ENCODE measurements around the gene BABAM2. TPM values are rescaled to one million over a fixed set of nuclear protein-coding genes. Genes with fewer than 3 reads are reported as not detected.

Gene BABAM2
- total RNA-seq, 1 experiment from 2014 or later = 57.6 TPM

DNA sequence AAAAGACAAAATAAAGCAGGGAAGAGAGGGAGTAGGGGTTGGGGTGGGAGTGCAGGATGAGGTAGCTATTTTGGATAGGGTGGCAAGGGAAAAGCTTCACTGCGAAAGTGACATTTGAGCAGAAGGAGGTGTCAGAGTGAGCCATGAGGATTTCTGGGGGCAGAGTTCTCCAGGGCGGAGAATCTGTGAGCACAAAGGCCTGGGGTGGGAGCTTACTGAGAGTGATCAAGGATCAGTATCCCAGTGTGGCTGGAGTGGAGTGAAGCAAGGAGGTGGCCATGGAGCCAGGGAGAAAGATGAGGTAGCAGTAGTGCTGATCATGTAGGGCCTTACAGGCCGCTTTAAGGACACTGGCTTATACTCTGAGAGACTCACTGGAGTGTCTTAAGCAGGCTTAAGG is 291.3 kb downstream of the BABAM2 start:
- DNase-seq (ENCODE audit: unreplicated experiment) = no peak
- Mint-ChIP-seq H3K27me3 (ENCODE audit: insufficient read depth, unreplicated experiment) (no peaks in the 10 kb centered on the region), H3K4me1 (ENCODE audit: insufficient read depth, unreplicated experiment) (peaks cover 16% of the 10 kb centered on the region), H3K27ac (ENCODE audit: low read depth, unreplicated experiment) (no peak overlapping the region), H3K4me3 (ENCODE audit: unreplicated experiment) (no peak overlapping the region), H3K36me3 (ENCODE audit: insufficient read depth, unreplicated experiment) (peaks cover 16% of the 10 kb centered on the region), H3K9me3 (ENCODE audit: unreplicated experiment) (peaks cover 7% of the 10 kb centered on the region)
- TF ChIP-seq, protein P1, sequence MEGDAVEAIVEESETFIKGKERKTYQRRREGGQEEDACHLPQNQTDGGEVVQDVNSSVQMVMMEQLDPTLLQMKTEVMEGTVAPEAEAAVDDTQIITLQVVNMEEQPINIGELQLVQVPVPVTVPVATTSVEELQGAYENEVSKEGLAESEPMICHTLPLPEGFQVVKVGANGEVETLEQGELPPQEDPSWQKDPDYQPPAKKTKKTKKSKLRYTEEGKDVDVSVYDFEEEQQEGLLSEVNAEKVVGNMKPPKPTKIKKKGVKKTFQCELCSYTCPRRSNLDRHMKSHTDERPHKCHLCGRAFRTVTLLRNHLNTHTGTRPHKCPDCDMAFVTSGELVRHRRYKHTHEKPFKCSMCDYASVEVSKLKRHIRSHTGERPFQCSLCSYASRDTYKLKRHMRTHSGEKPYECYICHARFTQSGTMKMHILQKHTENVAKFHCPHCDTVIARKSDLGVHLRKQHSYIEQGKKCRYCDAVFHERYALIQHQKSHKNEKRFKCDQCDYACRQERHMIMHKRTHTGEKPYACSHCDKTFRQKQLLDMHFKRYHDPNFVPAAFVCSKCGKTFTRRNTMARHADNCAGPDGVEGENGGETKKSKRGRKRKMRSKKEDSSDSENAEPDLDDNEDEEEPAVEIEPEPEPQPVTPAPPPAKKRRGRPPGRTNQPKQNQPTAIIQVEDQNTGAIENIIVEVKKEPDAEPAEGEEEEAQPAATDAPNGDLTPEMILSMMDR (IDR thresholded peaks at IDR 0.05; ENCODE audit: unreplicated experiment) = no peak
- intact Hi-C loops (cut with micrococcal nuclease) = no loop called here
- CTCF ChIA-PET = interaction anchor here (1.2 kb wide), 1 partner anchor 9 kb away, joined by 4 read pairs; no protein-coding TSS in a partner anchor
- POLR2A ChIA-PET = interaction anchor here (0.6 to 1.1 kb wide), 6 partner anchors 14 to 1410 kb away, joined by 3 to 4 read pairs (median 3); no protein-coding TSS in a partner anchor
- no TSS peak for BruUV-seq (replicated peaks)

DNA sequence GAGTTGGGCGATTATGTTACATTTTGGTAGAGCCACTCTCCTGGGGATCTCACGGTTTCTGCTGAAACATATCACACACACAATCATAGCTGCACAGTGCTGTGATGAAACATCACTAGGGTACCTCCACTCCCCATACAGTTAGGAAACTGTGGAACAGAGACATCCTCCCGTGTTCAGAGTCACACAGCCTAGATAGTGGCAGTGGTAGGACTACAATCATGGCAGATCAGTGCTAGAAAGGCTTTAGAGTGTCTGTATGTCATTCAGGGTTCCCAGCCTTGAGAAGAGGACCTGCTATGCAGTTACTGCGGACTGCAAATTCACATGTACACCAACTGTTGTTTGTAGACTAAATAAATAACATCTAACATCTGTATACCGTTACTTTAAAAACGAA is 291.8 kb downstream of the BABAM2 start:
- TF ChIP-seq, protein P1 (IDR thresholded peaks at IDR 0.05; ENCODE audit: unreplicated experiment) = no peak
- H3K27ac Mint-ChIP-seq (ENCODE audit: low read depth, unreplicated experiment) = no peak overlapping the region
- no peak overlapping the region for H3K4me3 Mint-ChIP-seq (ENCODE audit: unreplicated experiment)
- ChIA-PET POLR2A (interaction anchor here (0.6 to 1.1 kb wide), 2 partner anchors 88 to 122 kb away, joined by 3 read pairs; no protein-coding TSS in a partner anchor), CTCF (interaction anchor here (0.6 kb wide), 1 partner anchor 162 kb away, joined by 3 read pairs; no protein-coding TSS in a partner anchor)
- no peaks in the 10 kb centered on the region for H3K27me3 Mint-ChIP-seq (ENCODE audit: insufficient read depth, unreplicated experiment)
- BruUV-seq (replicated peaks) = no TSS peak
- intact Hi-C loops (cut with micrococcal nuclease) = no loop called here
- H3K9me3 Mint-ChIP-seq (ENCODE audit: unreplicated experiment) = peaks cover 7% of the 10 kb centered on the region
- peaks cover 16% of the 10 kb centered on the region for H3K4me1 Mint-ChIP-seq (ENCODE audit: insufficient read depth, unreplicated experiment)
- DNase-seq (ENCODE audit: unreplicated experiment) = no peak
- H3K36me3 Mint-ChIP-seq (ENCODE audit: insufficient read depth, unreplicated experiment) = peaks cover 16% of the 10 kb centered on the region

DNA sequence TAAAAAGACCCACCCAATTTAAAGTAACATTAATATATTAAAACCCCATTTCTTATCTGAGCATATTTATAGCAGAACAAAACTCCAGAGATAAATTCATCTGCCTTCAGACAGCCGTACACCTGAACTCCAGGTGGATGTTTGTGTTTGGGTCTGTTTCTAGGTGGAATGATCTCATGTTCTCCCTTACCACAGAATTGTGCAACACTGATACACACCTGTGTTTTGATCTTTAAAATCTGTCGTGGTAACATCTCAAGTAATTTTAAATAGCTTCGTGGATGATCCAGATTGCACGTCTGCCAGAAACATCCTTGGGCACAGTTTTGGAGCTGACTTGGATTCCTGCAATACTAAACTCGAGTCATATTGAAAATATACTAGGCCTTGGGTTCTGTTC is 294.6 kb downstream of the BABAM2 start:
- Mint-ChIP-seq H3K9me3 (ENCODE audit: unreplicated experiment) (peaks cover 7% of the 10 kb centered on the region), H3K27me3 (ENCODE audit: insufficient read depth, unreplicated experiment) (no peaks in the 10 kb centered on the region), H3K4me1 (ENCODE audit: insufficient read depth, unreplicated experiment) (peaks cover 16% of the 10 kb centered on the region), H3K4me3 (ENCODE audit: unreplicated experiment) (peak overlapping the region; percentile 36), H3K36me3 (ENCODE audit: insufficient read depth, unreplicated experiment) (peaks cover 7% of the 10 kb centered on the region), H3K27ac (ENCODE audit: low read depth, unreplicated experiment) (peak overlapping the region; percentile 94)
- ChIA-PET CTCF (interaction anchor here (0.6 to 1.5 kb wide), 2 partner anchors 12 to 87 kb away, joined by 3 read pairs; no protein-coding TSS in a partner anchor), POLR2A (interaction anchor here (0.6 to 3.3 kb wide), 34 partner anchors 11 to 481 kb away, joined by 3 to 51 read pairs (median 5); partner anchors contain the start of genes BABAM2, FOSL2 and RBKS)
- DNase-seq (ENCODE audit: unreplicated experiment) = peak; percentile 47
- TF ChIP-seq, protein P1 (IDR thresholded peaks at IDR 0.05; ENCODE audit: unreplicated experiment) = no peak
- intact Hi-C loops (cut with micrococcal nuclease) = no loop called here
- BruUV-seq (replicated peaks) = no TSS peak

DNA sequence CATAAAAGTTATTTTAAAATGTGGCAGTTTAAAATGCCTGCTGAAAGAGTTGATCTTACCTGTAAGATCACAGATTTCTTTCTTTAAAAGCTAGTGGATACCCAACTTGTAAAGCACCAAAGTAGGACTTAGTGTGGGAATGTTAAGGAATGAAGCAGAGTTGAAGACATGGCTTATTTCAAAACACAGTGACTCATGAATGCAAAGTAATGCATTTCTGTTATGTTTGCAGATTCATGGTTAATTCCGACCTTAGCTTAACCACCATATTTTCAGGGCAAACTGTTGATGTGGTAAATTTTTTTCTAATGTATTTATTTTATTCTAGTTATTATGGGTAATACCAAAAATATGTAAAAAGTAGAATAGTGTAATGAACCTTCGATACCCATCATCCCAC is 295.4 kb downstream of the BABAM2 start:
- ChIA-PET POLR2A (interaction anchor here (0.6 to 3.3 kb wide), 35 partner anchors 10 to 482 kb away, joined by 3 to 51 read pairs (median 5); partner anchors contain the start of gene FOSL2), CTCF (interaction anchor here (1.5 kb wide), 1 partner anchor 12 kb away, joined by 3 read pairs; no protein-coding TSS in a partner anchor)
- Mint-ChIP-seq H3K4me1 (ENCODE audit: insufficient read depth, unreplicated experiment) (peaks cover 16% of the 10 kb centered on the region), H3K27me3 (ENCODE audit: insufficient read depth, unreplicated experiment) (no peaks in the 10 kb centered on the region), H3K36me3 (ENCODE audit: insufficient read depth, unreplicated experiment) (peaks cover 7% of the 10 kb centered on the region), H3K27ac (ENCODE audit: low read depth, unreplicated experiment) (peak overlapping the region; percentile 94), H3K9me3 (ENCODE audit: unreplicated experiment) (peaks cover 7% of the 10 kb centered on the region), H3K4me3 (ENCODE audit: unreplicated experiment) (no peak overlapping the region)
- peak; percentile 55 for DNase-seq (ENCODE audit: unreplicated experiment)
- intact Hi-C loops (cut with micrococcal nuclease) = no loop called here
- TF ChIP-seq, protein P1 (IDR thresholded peaks at IDR 0.05; ENCODE audit: unreplicated experiment) = no peak
- BruUV-seq (replicated peaks) = no TSS peak

All from MCF 10A (cell line).